ENCODE data around the gene DNAJB5. TPM values are rescaled to one million over a fixed set of nuclear protein-coding genes. Genes with fewer than 3 reads are reported as not detected.

Gene DNAJB5
- 12.6 and 14.4 TPM in 2 replicates for total RNA-seq

DNA sequence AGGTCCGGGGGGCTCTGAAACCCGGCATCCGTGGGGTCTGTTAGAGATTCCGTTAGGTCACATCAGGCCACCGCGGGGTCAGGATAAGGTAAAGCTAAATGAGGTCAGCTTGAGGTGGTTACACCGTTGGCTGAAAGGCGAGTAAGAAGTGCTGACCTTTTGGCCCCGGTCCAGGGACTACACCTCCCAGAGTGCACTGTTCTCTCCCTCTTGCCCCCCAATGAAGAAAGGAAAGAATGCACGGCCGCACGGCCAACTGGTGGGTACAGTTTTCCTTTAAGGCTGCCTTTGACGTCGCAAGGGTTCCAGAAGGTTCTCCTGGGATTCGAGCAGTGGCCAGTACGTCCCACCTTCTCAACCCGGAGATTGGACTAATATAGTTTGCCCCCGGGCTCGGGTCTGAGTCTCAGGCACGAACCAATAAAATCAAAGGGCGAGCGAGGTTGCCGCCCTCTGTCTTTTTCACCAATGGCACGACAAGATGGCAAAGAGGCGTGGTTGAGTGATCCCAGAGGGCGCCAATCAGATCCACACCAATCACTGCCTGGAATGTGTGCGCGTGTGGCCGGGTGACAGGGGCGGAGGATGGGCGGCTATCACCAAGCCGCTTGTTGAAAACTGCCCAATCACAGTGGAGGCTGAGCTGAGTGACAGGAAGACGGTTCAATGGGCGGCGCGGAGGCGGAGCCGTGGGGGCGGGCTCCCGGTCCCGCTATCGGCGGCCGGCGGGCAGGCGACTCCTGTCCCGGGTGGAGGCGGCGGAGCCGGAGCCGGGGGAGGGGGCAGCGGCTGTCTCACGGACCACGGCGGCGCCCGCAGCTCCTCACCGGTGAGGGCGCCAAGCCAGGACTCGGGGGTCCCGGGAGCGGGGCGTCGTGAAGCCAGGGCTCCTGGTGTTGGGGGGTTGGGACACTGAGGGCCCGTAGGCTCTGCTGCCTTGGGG is at the start of gene DNAJB5:
TSS of gene DNAJB5 (plus strand) at position 743 of the 943 bp plus-strand sequence. CDS start 886 bp downstream, outside the sequence.

DNA sequence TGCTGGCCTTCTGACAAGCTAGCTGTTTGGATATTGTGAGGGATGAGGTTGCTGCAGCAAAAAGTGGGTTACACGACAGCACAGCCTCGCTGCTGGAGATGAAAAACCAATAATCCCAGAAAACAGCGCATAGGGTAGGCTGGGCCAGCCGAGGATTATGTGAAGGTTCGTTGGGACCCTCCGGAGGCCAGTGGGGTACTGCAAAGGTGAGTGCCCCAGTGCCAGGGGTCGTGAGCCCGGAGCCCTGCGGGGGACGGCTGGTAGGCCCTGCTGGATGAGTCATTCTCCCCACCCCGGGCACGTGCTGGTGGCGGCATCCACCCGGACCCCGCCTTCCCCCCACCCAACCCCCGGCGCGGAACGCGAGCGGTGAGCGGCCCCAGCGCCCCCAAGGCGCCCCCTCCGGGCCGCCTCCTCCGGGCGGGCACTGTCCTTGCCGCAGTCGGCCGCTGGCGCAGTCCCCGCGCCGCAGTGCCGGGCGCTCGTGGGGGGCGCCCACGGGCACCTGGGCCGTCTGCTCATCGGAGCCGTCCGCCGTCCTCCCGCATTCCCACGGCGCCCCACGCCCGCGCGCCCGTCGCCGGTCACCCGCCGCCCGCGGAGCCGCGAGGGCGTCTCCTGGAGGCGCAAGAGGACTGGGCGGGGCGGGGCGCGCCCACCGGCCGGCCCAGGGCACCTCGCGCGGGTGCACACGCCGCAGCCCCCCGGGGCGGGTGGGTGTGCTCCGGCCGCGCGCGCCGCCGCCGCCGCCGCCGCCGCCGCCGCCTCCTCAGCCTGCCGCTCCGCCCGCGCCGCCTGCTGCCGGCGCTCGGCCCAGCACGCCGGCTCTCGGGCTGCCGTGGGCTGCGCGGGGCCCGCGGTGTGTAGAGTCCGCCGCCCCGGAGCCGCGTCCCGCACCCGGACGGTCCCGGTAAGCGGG is 31.8 kb upstream of the DNAJB5 start, which contains the start of gene PHF24:
TSS of gene PHF24 (plus strand) at position 794 of the 919 bp plus-strand sequence. CDS start 13,014 bp downstream, outside the sequence.

Other genes starting within 250 kb of the DNAJB5 start
- gene PHF24, start 31.5 kb upstream of the DNAJB5 start, total RNA-seq: 0.14 and 0.68 TPM in 2 replicates
- gene VCP, start 82.9 kb downstream of the DNAJB5 start, total RNA-seq: 302 and 331 TPM in 2 replicates
- 7.2 and 7.5 TPM in 2 replicates for gene FANCG, start 90.2 kb downstream of the DNAJB5 start, total RNA-seq
- 26.0 and 28.2 TPM in 2 replicates for gene PIGO, start 106.8 kb downstream of the DNAJB5 start, total RNA-seq
- 135 and 216 TPM in 2 replicates for gene STOML2, start 113.4 kb downstream of the DNAJB5 start, total RNA-seq
- 17.4 and 28.3 TPM in 2 replicates for gene ATOSB, start 126.1 kb downstream of the DNAJB5 start, total RNA-seq
- gene UNC13B, start 172.3 kb downstream of the DNAJB5 start, total RNA-seq: 24.9 and 38.2 TPM in 2 replicates